Stimulated activated CD4-positive, alpha-beta T cell treated with anti-CD3 and anti-CD28 coated beads, Interleukin-12 subunit alpha, Interleukin-12 subunit beta, amount 100 ng/mL, for 4 hours (primary cell): Measurements from ENCODE around the gene TDRD7.
A peak's percentile ranks its signal among the peaks of the same experiment; 100 is the strongest.

ENCODE experiments used
- DNase-seq: peaks from one replicate; pipeline ENCODE4 v3.0.0-alpha.2; 2020

Gene TDRD7

DNA sequence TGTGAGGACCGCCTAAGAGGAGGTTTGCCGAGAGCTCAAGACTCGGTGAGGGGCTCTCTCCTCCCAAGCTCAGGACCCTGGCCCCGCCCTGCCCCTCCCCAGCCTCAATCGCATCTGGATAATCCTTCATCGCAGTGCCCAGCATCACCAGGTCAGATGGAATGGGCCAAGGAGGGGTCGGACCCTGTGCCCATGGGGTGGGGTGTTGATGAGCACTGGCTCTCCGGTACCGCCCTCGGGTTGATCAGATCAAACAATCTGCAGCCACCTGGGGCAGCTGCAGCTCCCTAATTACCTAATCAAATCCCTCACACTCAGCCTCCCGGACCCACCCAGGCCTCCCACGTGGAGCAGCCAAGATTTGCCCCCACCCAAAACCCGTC, 24.4 kb upstream of the TDRD7 start:
- no peak for DNase-seq

DNA sequence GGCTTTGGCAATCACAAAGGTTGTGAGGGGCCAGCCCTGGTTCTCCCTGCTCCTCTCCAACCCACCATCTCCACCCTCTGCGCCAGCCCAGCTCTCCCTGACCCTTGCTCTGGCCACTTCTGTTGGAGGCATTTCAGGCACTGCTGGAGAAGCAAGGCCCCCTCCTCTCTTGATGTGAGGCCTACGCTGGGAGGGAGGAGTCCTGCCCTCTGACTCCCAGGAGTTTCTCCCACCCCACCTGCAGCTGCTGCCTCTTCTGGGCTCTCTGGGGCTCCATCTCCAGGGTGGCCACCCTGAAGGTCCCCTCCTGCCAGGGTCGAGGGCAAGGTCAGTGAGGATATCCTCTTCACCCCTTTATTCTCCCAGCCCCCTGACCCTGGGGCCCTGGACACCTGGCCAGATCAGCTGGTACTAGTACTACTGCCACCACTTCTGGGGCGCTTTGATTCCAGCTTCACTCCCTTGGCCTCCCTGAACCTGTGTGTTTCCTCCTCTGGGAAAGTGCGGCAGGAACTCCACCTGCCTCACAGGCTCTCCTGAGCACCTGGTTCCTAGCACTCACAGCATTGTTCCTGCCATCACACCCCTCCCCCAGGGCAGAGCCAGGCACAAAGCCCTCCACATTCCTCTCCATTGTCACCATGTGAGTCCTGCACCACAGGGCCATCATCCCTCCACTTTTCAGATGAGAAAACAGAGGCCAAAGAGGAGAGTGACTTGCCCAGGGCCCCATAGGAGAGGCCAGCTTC, 23.8 kb upstream of the TDRD7 start:
- no peak for DNase-seq

- DNase-seq: peak; percentile 16
Measured at GRCh38 chr9:97388721-97389238, 23.1 kb upstream of the TDRD7 start.

DNA sequence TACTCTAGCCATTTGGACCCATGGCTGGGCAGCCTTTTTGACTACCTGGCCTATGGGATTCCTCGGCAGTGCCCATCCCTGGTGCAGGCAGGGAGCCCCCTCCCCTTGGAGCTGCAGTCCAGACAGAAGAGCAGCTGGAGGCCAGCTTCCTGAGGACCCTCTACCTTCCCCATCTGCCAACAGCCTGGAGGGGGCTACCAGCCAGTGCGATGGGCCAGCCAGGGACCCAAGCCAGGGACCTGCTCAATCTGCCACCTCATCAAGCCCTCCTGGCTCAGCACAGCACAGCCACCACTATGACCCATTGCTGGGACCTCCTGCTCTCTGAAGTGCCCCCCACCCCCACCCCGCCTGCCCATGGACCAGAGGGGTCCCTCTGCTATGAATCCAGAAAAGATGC, 22.6 kb upstream of the TDRD7 start:
- no peak for DNase-seq

- DNase-seq: no peak
Measured at GRCh38 chr9:97390791-97391406, 21.0 kb upstream of the TDRD7 start.

DNA sequence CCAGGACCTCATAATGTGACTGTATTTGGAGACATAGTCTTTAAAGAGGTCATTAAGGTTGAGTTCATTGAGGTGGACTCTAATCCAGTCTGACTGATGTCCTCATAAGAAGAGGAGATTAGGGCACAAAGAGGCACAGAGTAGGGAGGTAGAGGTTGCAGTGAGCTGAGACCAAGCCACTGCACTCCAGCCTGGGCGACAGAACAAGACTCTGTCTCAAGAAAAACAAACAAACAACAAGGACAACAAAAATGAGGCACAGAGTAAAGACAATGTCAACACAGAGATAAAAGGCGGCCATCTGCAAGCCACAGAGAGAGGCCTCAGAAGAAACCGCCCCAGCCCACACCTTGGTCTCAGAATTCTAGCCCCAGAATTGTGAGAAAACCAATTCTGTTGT, 17.0 kb upstream of the TDRD7 start:
- DNase-seq: no peak

- DNase-seq: no peak
Measured at GRCh38 chr9:97395745-97396144, 16.2 kb upstream of the TDRD7 start.

DNA sequence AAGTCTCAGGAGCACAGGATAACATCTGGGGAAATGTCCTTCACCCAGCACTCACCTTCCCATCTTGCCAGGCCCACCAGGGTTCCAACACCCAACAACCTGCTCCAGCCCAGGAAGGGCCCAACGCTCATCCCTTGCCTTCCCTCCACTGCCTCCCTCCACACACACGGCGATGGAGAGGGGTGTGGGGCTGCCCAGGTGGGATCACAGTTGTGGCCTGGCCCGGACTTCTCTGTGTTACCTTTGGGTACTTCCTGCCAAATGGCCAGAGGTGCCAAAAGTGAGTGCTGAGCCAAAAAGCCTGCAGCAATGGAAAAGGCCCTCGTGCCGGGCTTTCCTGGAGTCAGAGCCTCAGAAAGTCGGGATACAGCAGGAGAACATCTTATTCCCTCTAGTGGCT, 15.6 kb upstream of the TDRD7 start:
- DNase-seq: no peak

GRCh38 chr9:97397220-97397619, 14.7 kb upstream of the TDRD7 start:
- no peak for DNase-seq

- DNase-seq: peak; percentile 71
Measured at GRCh38 chr9:97398999-97399758, 12.7 kb upstream of the TDRD7 start.

DNA sequence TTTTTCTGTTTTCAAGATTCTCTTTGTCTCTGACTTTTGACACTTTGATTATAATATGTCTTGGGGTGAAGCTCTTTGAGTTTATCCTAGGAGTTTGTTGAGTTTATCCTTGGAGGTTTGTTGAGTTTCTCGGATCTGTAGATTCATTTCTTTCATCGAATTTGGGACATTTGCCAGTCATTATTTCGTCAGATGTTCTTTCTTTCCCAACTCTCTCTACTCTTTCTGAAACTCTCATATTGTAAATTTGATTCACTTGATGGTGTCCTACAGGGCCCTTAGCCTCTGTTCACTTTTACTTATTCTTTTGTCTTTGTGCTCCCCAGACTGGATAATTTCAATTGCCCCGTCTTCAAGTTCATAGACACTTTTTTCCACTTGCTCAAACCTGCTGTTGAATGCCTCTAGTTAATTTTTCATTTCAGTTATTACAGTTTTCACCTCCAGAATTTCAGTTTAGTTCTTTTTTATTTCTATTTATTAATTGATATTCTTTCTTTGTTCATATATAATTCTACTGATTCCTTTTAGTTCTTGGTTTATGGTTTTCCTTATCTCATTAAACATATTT, 8.1 kb upstream of the TDRD7 start:
- no peak for DNase-seq

DNA sequence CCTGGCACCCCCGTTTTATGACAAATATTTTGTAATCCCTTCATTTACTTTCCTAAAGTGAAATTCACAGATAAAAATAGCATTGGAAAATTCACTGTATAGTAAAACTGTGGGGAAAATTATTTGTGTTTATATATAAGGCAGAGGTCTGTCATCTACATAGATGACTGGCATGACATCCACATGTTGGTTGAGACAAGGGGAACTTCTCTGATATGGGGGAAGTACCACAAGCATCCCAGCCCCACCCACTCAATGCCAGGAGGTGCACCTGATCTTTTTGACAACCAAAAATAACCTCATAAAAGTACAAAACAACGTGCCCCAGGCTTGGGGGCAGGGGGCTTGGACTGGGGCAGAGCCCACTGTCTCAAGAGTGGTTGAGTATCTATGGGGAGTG, 6.3 kb upstream of the TDRD7 start:
- DNase-seq: no peak

GRCh38 chr9:97406620-97407177, 5.2 kb upstream of the TDRD7 start:
- no peak for DNase-seq

- no peak for DNase-seq
Measured at GRCh38 chr9:97408562-97408961, 3.3 kb upstream of the TDRD7 start.

- no peak for DNase-seq
Measured at GRCh38 chr9:97411440-97411788, 482 bp upstream of the TDRD7 start.

- DNase-seq: no peak
Measured at GRCh38 chr9:97412626-97413385, 910 bp downstream of the TDRD7 start.

GRCh38 chr9:97413462-97413861, 1.6 kb downstream of the TDRD7 start:
- DNase-seq: no peak

GRCh38 chr9:97415146-97415545, 3.2 kb downstream of the TDRD7 start:
- DNase-seq: no peak

- DNase-seq: no peak
Measured at GRCh38 chr9:97418880-97419279, 7.0 kb downstream of the TDRD7 start.

GRCh38 chr9:97419309-97419867, 7.5 kb downstream of the TDRD7 start:
- no peak for DNase-seq

GRCh38 chr9:97425336-97425972, 13.6 kb downstream of the TDRD7 start:
- no peak for DNase-seq

DNA sequence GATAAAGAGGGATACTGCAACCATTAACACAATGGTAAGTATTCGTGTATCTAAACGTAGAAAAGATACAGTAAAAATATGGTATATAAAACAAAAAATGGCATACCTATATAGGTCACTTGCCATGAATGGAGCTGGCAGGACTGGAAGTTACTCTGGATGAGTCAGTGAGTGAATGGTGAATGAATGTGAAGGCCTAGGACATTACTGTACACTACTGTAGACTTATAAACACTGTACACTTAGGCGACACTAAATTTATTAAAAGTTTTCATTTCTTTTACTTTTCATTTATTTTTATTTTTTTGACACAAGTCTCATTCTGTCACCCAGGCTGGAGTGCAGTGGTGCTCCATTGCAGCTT, 14.1 kb downstream of the TDRD7 start:
- no peak for DNase-seq
